ENCODE results near the gene CD34. TPM values are rescaled to one million over a fixed set of nuclear protein-coding genes. Genes with fewer than 3 reads are reported as not detected.

The CD34 gene
- total RNA-seq, 2 experiments from 2014 or later, result not detected

DNA sequence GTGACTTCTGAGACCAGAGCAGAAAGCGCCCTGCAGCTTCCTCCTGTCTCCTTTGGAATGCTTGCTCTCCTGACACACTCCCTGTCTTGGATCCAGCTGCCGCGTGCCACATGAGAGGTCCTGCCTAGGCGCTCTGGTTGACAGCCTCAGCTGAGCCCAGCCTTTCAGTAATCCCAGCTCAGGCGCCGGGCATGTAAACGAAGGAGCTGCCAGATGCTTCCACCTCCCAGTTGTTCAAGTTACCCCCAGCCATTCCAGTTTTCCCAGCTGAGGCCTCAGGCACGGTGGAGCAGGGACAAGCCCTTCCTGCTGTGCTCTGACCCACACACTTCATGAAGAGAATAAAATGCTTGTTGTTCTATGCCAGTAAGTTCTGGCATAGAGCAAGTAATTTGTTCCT is 14.3 kb upstream of the CD34 start:
- ChIA-PET CTCF (ENCODE audit: unreplicated experiment) (no interaction called here), POLR2A (no interaction called here)
- Histone ChIP-seq H3K36me3 (ENCODE audit: insufficient read depth, low read length) (no peaks in the 10 kb centered on the region), H3K9me3 (ENCODE audit: low read length) (no peaks in the 10 kb centered on the region), H3K4me1 (ENCODE audit: insufficient read depth, low read length, poor library complexity, severe bottlenecking) (no peaks in the 10 kb centered on the region), H3K4me2 (ENCODE audit: low read length) (no peak overlapping the region), H3K79me2 (ENCODE audit: insufficient read depth, low read depth, low read length) (no peaks in the 10 kb centered on the region), H3K4me3 (ENCODE audit: low read depth, low read length, poor library complexity, severe bottlenecking) (no peak overlapping the region), H3K9me2 (ENCODE audit: insufficient read depth, low read length) (no peaks in the 10 kb centered on the region), H2AFZ (ENCODE audit: low read length) (no peak overlapping the region), H3K27ac (ENCODE audit: low read depth, low read length, poor library complexity, severe bottlenecking) (no peak overlapping the region), H4K20me1 (ENCODE audit: insufficient read depth, low read length) (no peaks in the 10 kb centered on the region)
- no peak for DNase-seq (ENCODE audit: low spot score)
- TF ChIP-seq EZH2phosphoT487 (IDR thresholded peaks at IDR 0.05; ENCODE audit: borderline replicate concordance, low read depth, low read length), result no peak
- TF ChIP-seq, protein P1, sequence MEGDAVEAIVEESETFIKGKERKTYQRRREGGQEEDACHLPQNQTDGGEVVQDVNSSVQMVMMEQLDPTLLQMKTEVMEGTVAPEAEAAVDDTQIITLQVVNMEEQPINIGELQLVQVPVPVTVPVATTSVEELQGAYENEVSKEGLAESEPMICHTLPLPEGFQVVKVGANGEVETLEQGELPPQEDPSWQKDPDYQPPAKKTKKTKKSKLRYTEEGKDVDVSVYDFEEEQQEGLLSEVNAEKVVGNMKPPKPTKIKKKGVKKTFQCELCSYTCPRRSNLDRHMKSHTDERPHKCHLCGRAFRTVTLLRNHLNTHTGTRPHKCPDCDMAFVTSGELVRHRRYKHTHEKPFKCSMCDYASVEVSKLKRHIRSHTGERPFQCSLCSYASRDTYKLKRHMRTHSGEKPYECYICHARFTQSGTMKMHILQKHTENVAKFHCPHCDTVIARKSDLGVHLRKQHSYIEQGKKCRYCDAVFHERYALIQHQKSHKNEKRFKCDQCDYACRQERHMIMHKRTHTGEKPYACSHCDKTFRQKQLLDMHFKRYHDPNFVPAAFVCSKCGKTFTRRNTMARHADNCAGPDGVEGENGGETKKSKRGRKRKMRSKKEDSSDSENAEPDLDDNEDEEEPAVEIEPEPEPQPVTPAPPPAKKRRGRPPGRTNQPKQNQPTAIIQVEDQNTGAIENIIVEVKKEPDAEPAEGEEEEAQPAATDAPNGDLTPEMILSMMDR (conservative IDR thresholded peaks at IDR 0.05; ENCODE audit: low read length), result no peak
- no TSS peak for BruUV-seq (replicated peaks)
- intact Hi-C loops (cut with micrococcal nuclease; ENCODE audit: unreplicated experiment), result no loop called here

DNA sequence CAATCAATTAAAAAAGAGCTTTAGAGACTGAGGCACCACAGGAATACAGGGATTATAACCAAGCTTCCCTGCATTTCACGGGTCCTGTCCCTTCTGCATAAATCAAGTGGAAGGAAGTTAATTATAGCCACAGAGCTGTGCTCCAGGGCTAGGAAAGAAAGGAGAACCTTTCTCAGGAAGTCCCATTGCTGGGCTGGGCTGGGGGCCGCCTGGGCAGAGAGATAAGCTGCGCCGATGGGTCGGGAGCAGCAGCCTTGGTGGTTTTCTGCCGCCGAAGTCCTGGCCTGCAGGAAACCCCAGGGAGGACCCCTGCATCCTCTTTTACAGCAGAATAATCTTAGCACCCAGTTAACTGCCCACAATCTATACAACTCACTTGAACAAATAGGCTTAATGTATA is 12.6 kb upstream of the CD34 start:
- no peak overlapping the region for H3K4me2 ChIP-seq (ENCODE audit: low read length)
- no peaks in the 10 kb centered on the region for H4K20me1 ChIP-seq (ENCODE audit: insufficient read depth, low read length)
- H3K79me2 ChIP-seq (ENCODE audit: insufficient read depth, low read depth, low read length), result no peaks in the 10 kb centered on the region
- intact Hi-C loops (cut with micrococcal nuclease; ENCODE audit: unreplicated experiment), result no loop called here
- H3K4me1 ChIP-seq (ENCODE audit: insufficient read depth, low read length, poor library complexity, severe bottlenecking), result no peaks in the 10 kb centered on the region
- H3K9me2 ChIP-seq (ENCODE audit: insufficient read depth, low read length), result no peaks in the 10 kb centered on the region
- CTCF ChIA-PET (ENCODE audit: unreplicated experiment), result interaction anchor here (0.7 kb wide), 1 partner anchor 103 kb away, joined by 3 read pairs; no protein-coding TSS in a partner anchor
- TF ChIP-seq, protein P1 (conservative IDR thresholded peaks at IDR 0.05; ENCODE audit: low read length), result no peak
- TF ChIP-seq EZH2phosphoT487 (IDR thresholded peaks at IDR 0.05; ENCODE audit: borderline replicate concordance, low read depth, low read length), result no peak
- no peaks in the 10 kb centered on the region for H3K9me3 ChIP-seq (ENCODE audit: low read length)
- H3K27ac ChIP-seq (ENCODE audit: low read depth, low read length, poor library complexity, severe bottlenecking), result no peak overlapping the region
- H3K36me3 ChIP-seq (ENCODE audit: insufficient read depth, low read length), result no peaks in the 10 kb centered on the region
- H3K4me3 ChIP-seq (ENCODE audit: low read depth, low read length, poor library complexity, severe bottlenecking), result no peak overlapping the region
- no peak overlapping the region for H2AFZ ChIP-seq (ENCODE audit: low read length)
- no TSS peak for BruUV-seq (replicated peaks)
- POLR2A ChIA-PET, result no interaction called here
- DNase-seq (ENCODE audit: low spot score), result no peak

DNA sequence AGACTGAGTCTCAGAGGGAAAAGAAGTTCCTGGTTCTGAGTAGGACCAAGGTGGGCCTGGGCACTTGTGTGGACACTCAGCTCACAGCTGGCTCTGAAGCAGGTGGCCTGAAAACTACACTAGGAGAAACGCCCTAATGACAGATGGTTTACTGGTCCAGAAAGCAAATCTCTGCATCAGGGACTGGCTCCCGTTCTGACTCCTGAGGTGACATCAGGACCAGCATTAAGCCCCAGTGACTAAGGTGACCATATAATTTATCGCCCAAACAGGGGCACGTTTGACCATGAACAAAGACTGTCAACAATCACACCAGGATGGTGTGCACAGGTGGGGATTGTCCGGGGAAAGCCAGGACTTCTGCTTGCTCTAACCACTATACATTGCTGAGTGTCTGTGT is 12.2 kb upstream of the CD34 start:
- H3K27ac ChIP-seq (ENCODE audit: low read depth, low read length, poor library complexity, severe bottlenecking), result no peak overlapping the region
- H2AFZ ChIP-seq (ENCODE audit: low read length), result no peak overlapping the region
- no peaks in the 10 kb centered on the region for H3K36me3 ChIP-seq (ENCODE audit: insufficient read depth, low read length)
- no peaks in the 10 kb centered on the region for H3K9me2 ChIP-seq (ENCODE audit: insufficient read depth, low read length)
- no peaks in the 10 kb centered on the region for H4K20me1 ChIP-seq (ENCODE audit: insufficient read depth, low read length)
- H3K79me2 ChIP-seq (ENCODE audit: insufficient read depth, low read depth, low read length), result no peaks in the 10 kb centered on the region
- TF ChIP-seq, protein P1 (conservative IDR thresholded peaks at IDR 0.05; ENCODE audit: low read length), result no peak
- TF ChIP-seq EZH2phosphoT487 (IDR thresholded peaks at IDR 0.05; ENCODE audit: borderline replicate concordance, low read depth, low read length), result no peak
- H3K4me1 ChIP-seq (ENCODE audit: insufficient read depth, low read length, poor library complexity, severe bottlenecking), result no peaks in the 10 kb centered on the region
- H3K9me3 ChIP-seq (ENCODE audit: low read length), result no peaks in the 10 kb centered on the region
- no peak overlapping the region for H3K4me3 ChIP-seq (ENCODE audit: low read depth, low read length, poor library complexity, severe bottlenecking)
- no peak for DNase-seq (ENCODE audit: low spot score)
- POLR2A ChIA-PET, result no interaction called here
- intact Hi-C loops (cut with micrococcal nuclease; ENCODE audit: unreplicated experiment), result no loop called here
- H3K4me2 ChIP-seq (ENCODE audit: low read length), result no peak overlapping the region
- CTCF ChIA-PET (ENCODE audit: unreplicated experiment), result interaction anchor here (0.7 kb wide), 1 partner anchor 102 kb away, joined by 3 read pairs; no protein-coding TSS in a partner anchor
- no TSS peak for BruUV-seq (replicated peaks)
